Spleen (tissue), 7 donors: ENCODE measurements around the gene EVI5L.

ENCODE experiments used
- POLR2A ChIP-seq, 3 donors: fragments of 450-650 bp; IDR thresholded peaks; one replicate each; pipeline ENCODE4 v1.5.1; 2017; ENCODE audit warnings: antibody characterized with exemption in 3 of 3, mild to moderate bottlenecking in 1 of 3
- POLR2AphosphoS5 ChIP-seq, 3 donors: sonication (generic); formaldehyde crosslinking; IDR thresholded peaks; one replicate each; pipeline ENCODE4 v1.5.1; 2017; ENCODE audit warnings: antibody characterized with exemption in 3 of 3
- TF ChIP-seq, protein P1 (sequence below), 11 experiments: fragments of 200-600 bp in 7 of 11; fragments of 450-650 bp in 4 of 11; sonication (generic) in 4 of 11; IDR thresholded peaks in 8 of 11; conservative IDR thresholded peaks in 3 of 11; 1 replicate in 7 of 11; 2 replicates in 4 of 11; pipeline versions ENCODE4 v1.4.0 to v1.8.0; 2016 to 2021; ENCODE audit warnings: antibody characterized with exemption in 11 of 11, inconsistent platforms in 4 of 11, mild to moderate bottlenecking in 1 of 11
- donor health status: DM: no; HTN: no; CAD: no; lungs with moderate emphysema.
- donor health status: DM: no; HTN: no; CAD: no.
- donor health status: DM: no; HTN: no; CAD: no.

GRCh38 chr19:7820588-7820987 is 9.4 kb upstream of the EVI5L start:
- TF ChIP-seq, protein P1, sequence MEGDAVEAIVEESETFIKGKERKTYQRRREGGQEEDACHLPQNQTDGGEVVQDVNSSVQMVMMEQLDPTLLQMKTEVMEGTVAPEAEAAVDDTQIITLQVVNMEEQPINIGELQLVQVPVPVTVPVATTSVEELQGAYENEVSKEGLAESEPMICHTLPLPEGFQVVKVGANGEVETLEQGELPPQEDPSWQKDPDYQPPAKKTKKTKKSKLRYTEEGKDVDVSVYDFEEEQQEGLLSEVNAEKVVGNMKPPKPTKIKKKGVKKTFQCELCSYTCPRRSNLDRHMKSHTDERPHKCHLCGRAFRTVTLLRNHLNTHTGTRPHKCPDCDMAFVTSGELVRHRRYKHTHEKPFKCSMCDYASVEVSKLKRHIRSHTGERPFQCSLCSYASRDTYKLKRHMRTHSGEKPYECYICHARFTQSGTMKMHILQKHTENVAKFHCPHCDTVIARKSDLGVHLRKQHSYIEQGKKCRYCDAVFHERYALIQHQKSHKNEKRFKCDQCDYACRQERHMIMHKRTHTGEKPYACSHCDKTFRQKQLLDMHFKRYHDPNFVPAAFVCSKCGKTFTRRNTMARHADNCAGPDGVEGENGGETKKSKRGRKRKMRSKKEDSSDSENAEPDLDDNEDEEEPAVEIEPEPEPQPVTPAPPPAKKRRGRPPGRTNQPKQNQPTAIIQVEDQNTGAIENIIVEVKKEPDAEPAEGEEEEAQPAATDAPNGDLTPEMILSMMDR (IDR thresholded peaks at IDR 0.05 in 8 of 11, conservative IDR thresholded peaks at IDR 0.05 in 3 of 11): no peak
- TF ChIP-seq POLR2A (IDR thresholded peaks at IDR 0.05) (no peak), POLR2AphosphoS5 (IDR thresholded peaks at IDR 0.05) (no peak)
